Activated CD8-positive, alpha-beta memory T cell treated with anti-CD3 and anti-CD28 coated beads, Interleukin-2, amount 10 ng/mL, durations not matched to agents 7 days and 5 days (primary cell): Measurements from ENCODE around the gene LHPP. TPM values are rescaled to one million over a fixed set of nuclear protein-coding genes. Genes with fewer than 3 reads are reported as not detected.
"Not testable (repeated sequence)": the region's sequence is repeated elsewhere in the genome, so short reads cannot be mapped to it uniquely, and the experiment has no call there.

Experiments used
- ATAC-seq: fragments of 150-1000 bp; cut with Tn5 transposase; one replicate; pipeline ENCODE4 v1.10.0; 2021; ENCODE audit warnings: moderate library complexity
- CTCF ChIA-PET: fragments of 350-600 bp; sonication (Branson Sonifier 250); formaldehyde crosslinking; loops from one replicate; lab custom pipeline; 2021; ENCODE audit warnings: antibody characterized with exemption; lab: Charles Lee
- DNase-seq: peaks from one replicate; pipeline ENCODE4 v3.0.0-alpha.2; 2020
- H3K27ac Mint-ChIP-seq: one replicate; pipeline ENCODE4 v1.8.0; 2021; ENCODE audit warnings: mild to moderate bottlenecking, mixed read lengths
- H3K27me3 Mint-ChIP-seq: one replicate; pipeline ENCODE4 v1.8.0; 2021; ENCODE audit warnings: mixed read lengths
- H3K36me3 Mint-ChIP-seq: one replicate; pipeline ENCODE4 v1.8.0; 2021; ENCODE audit warnings: mild to moderate bottlenecking, mixed read lengths
- H3K4me1 Mint-ChIP-seq: one replicate; pipeline ENCODE4 v1.8.0; 2021; ENCODE audit warnings: mixed read lengths
- H3K4me3 Mint-ChIP-seq: one replicate; pipeline ENCODE4 v1.8.0; 2021; ENCODE audit warnings: mild to moderate bottlenecking, moderate library complexity, mixed read lengths
- H3K9me3 Mint-ChIP-seq: one replicate; pipeline ENCODE4 v1.8.0; 2022; ENCODE audit warnings: low read depth, mixed read lengths
- total RNA-seq, 2 experiments: library from RNA; stranded (reverse); gene quantifications; one replicate each; pipeline ENCODE4 v1.2.3, GENCODE V29; 2021

The LHPP gene
- total RNA-seq, 2 experiments from 2014 or later: 10.6 to 16.7 TPM

GRCh38 chr10:124429576-124429975 is 32.0 kb upstream of the LHPP start:
- H3K4me3 Mint-ChIP-seq: no peak overlapping the region
- no peaks in the 10 kb centered on the region for H3K9me3 Mint-ChIP-seq
- CTCF ChIA-PET: no interaction called here
- ATAC-seq (no peak), DNase-seq (no peak)
- H3K36me3 Mint-ChIP-seq: no peaks in the 10 kb centered on the region
- peaks cover 19% of the 10 kb centered on the region for H3K27me3 Mint-ChIP-seq
- H3K4me1 Mint-ChIP-seq: no peaks in the 10 kb centered on the region
- H3K27ac Mint-ChIP-seq: no peak overlapping the region

GRCh38 chr10:124430077-124430476 is 31.5 kb upstream of the LHPP start:
- no peaks in the 10 kb centered on the region for H3K4me1 Mint-ChIP-seq
- no peaks in the 10 kb centered on the region for H3K36me3 Mint-ChIP-seq
- ATAC-seq (no peak), DNase-seq (no peak)
- H3K9me3 Mint-ChIP-seq: no peaks in the 10 kb centered on the region
- no peak overlapping the region for H3K4me3 Mint-ChIP-seq
- H3K27ac Mint-ChIP-seq: no peak overlapping the region
- CTCF ChIA-PET: no interaction called here
- H3K27me3 Mint-ChIP-seq: peaks cover 19% of the 10 kb centered on the region

GRCh38 chr10:124433461-124433860 is 28.2 kb upstream of the LHPP start:
- H3K27me3 Mint-ChIP-seq: peaks cover 16% of the 10 kb centered on the region
- ATAC-seq (no peak), DNase-seq (no peak)
- H3K4me3 Mint-ChIP-seq: no peak overlapping the region
- CTCF ChIA-PET: interaction anchor here (0.7 to 1.2 kb wide), 3 partner anchors 12 to 1126 kb away, joined by 3 read pairs; no protein-coding TSS in a partner anchor
- no peak overlapping the region for H3K27ac Mint-ChIP-seq
- peaks cover 4% of the 10 kb centered on the region for H3K4me1 Mint-ChIP-seq
- no peaks in the 10 kb centered on the region for H3K36me3 Mint-ChIP-seq
- no peaks in the 10 kb centered on the region for H3K9me3 Mint-ChIP-seq

GRCh38 chr10:124435683-124436082 is 25.9 kb upstream of the LHPP start:
- DNase-seq, ATAC-seq, H3K27ac Mint-ChIP-seq, H3K4me3 Mint-ChIP-seq, H3K36me3 Mint-ChIP-seq, H3K27me3 Mint-ChIP-seq, H3K9me3 Mint-ChIP-seq, H3K4me1 Mint-ChIP-seq: not testable (repeated sequence)
- CTCF ChIA-PET: interaction anchor here (1.3 kb wide), 1 partner anchor 23 kb away, joined by 3 read pairs; no protein-coding TSS in a partner anchor

GRCh38 chr10:124436191-124436638 is 25.4 kb upstream of the LHPP start:
- Mint-ChIP-seq H3K36me3 (no peaks in the 10 kb centered on the region), H3K9me3 (no peaks in the 10 kb centered on the region), H3K4me1 (peaks cover 4% of the 10 kb centered on the region), H3K4me3 (no peak overlapping the region), H3K27ac (no peak overlapping the region), H3K27me3 (peaks cover 7% of the 10 kb centered on the region)
- DNase-seq (no peak), ATAC-seq (no peak)
- CTCF ChIA-PET: interaction anchor here (1.3 kb wide), 1 partner anchor 24 kb away, joined by 3 read pairs; no protein-coding TSS in a partner anchor

- H3K36me3 Mint-ChIP-seq, H3K9me3 Mint-ChIP-seq, ATAC-seq, CTCF ChIA-PET, H3K4me1 Mint-ChIP-seq, DNase-seq, H3K27ac Mint-ChIP-seq, H3K4me3 Mint-ChIP-seq: not testable (repeated sequence)
- H3K27me3 Mint-ChIP-seq: peaks cover 40% of the 10 kb centered on the region
These were observed 19.9 kb upstream of the LHPP start for GRCh38 chr10:124441694-124442093.

GRCh38 chr10:124446830-124447750 is 14.5 kb upstream of the LHPP start:
- Mint-ChIP-seq H3K9me3 (no peaks in the 10 kb centered on the region), H3K36me3 (no peaks in the 10 kb centered on the region), H3K4me1 (peaks cover 16% of the 10 kb centered on the region), H3K4me3 (no peak overlapping the region), H3K27ac (no peak overlapping the region), H3K27me3 (peaks cover 81% of the 10 kb centered on the region)
- CTCF ChIA-PET: no interaction called here
- ATAC-seq (no peak), DNase-seq (no peak)

- Mint-ChIP-seq H3K4me3 (peak overlapping the region; percentile 17), H3K27me3 (peaks cover 86% of the 10 kb centered on the region), H3K4me1 (peaks cover 16% of the 10 kb centered on the region), H3K36me3 (no peaks in the 10 kb centered on the region), H3K9me3 (no peaks in the 10 kb centered on the region), H3K27ac (no peak overlapping the region)
- ATAC-seq: no peak
- no peak for DNase-seq
- CTCF ChIA-PET: interaction anchor here (1.4 kb wide), 1 partner anchor 18 kb away, joined by 3 read pairs; no protein-coding TSS in a partner anchor
These were observed 13.7 kb upstream of the LHPP start for GRCh38 chr10:124447751-124448466.

GRCh38 chr10:124448696-124449169 is 12.9 kb upstream of the LHPP start:
- no peaks in the 10 kb centered on the region for H3K36me3 Mint-ChIP-seq
- H3K27me3 Mint-ChIP-seq: peaks cover 86% of the 10 kb centered on the region
- CTCF ChIA-PET: interaction anchor here (1.4 kb wide), 1 partner anchor 17 kb away, joined by 3 read pairs; no protein-coding TSS in a partner anchor
- H3K4me3 Mint-ChIP-seq: peak overlapping the region; percentile 9
- peaks cover 16% of the 10 kb centered on the region for H3K4me1 Mint-ChIP-seq
- no peaks in the 10 kb centered on the region for H3K9me3 Mint-ChIP-seq
- no peak overlapping the region for H3K27ac Mint-ChIP-seq
- DNase-seq: no peak
- ATAC-seq: no peak

GRCh38 chr10:124449170-124450011 is 12.2 kb upstream of the LHPP start:
- DNase-seq (no peak), ATAC-seq (peak; percentile 20)
- Mint-ChIP-seq H3K9me3 (no peaks in the 10 kb centered on the region), H3K36me3 (no peaks in the 10 kb centered on the region), H3K27ac (no peak overlapping the region), H3K4me3 (peak overlapping the region; percentile 9), H3K27me3 (peaks cover 89% of the 10 kb centered on the region), H3K4me1 (peaks cover 16% of the 10 kb centered on the region)
- CTCF ChIA-PET: interaction anchor here (0.6 to 1.4 kb wide), 2 partner anchors 17 to 1947 kb away, joined by 3 read pairs; no protein-coding TSS in a partner anchor

GRCh38 chr10:124450012-124450782 is 11.4 kb upstream of the LHPP start, which contains the start of gene NKX1-2:
TSS of gene NKX1-2 (minus strand) at chr10:124450035. CDS start at chr10:124449943, 92 bp downstream.
- peak within 1 kb of the TSS; percentile 12 for H3K4me3 Mint-ChIP-seq
- peak within 1 kb of the TSS; percentile 34 for H3K27ac Mint-ChIP-seq
- peaks cover 16% of the 10 kb centered on the region for H3K4me1 Mint-ChIP-seq
- H3K36me3 Mint-ChIP-seq: no peaks in the 10 kb centered on the region
- CTCF ChIA-PET: interaction anchor here (0.6 kb wide), 1 partner anchor 1948 kb away, joined by 3 read pairs; no protein-coding TSS in a partner anchor
- H3K27me3 Mint-ChIP-seq: peaks cover 91% of the 10 kb centered on the region
- DNase-seq (no peak), ATAC-seq (peak; percentile 39)
- no peaks in the 10 kb centered on the region for H3K9me3 Mint-ChIP-seq

GRCh38 chr10:124450783-124451057 is 10.9 kb upstream of the LHPP start:
- Mint-ChIP-seq H3K4me3 (no peak overlapping the region), H3K27ac (no peak overlapping the region), H3K9me3 (no peaks in the 10 kb centered on the region), H3K27me3 (peaks cover 91% of the 10 kb centered on the region), H3K36me3 (no peaks in the 10 kb centered on the region), H3K4me1 (peaks cover 16% of the 10 kb centered on the region)
- CTCF ChIA-PET: no interaction called here
- DNase-seq (no peak), ATAC-seq (no peak)
